ENCODE data around the gene OTOG. TPM values are rescaled to one million over a fixed set of nuclear protein-coding genes. Genes with fewer than 3 reads are reported as not detected.

OTOG gene
- total RNA-seq, 3 donors from 2014 or later, result not detected

- Mint-ChIP-seq H3K4me3 (no peak overlapping the region), H3K36me3 (ENCODE audit: insufficient read depth) (no peaks in the 10 kb centered on the region), H3K4me1 (ENCODE audit: low read depth) (peaks cover 5% of the 10 kb centered on the region), H3K27me3 (ENCODE audit: low read depth) (peaks cover 30% of the 10 kb centered on the region), H3K9me3 (no peaks in the 10 kb centered on the region)
- ATAC-seq (no peak), DNase-seq (no peak)
These were observed 4.8 kb upstream of the OTOG start for GRCh38 chr11:17542249-17542648.

- no peak for DNase-seq
- H3K9me3 Mint-ChIP-seq, result no peaks in the 10 kb centered on the region
- peaks cover 35% of the 10 kb centered on the region for H3K27me3 Mint-ChIP-seq (ENCODE audit: low read depth)
- H3K36me3 Mint-ChIP-seq (ENCODE audit: insufficient read depth), result no peaks in the 10 kb centered on the region
- H3K4me1 Mint-ChIP-seq (ENCODE audit: low read depth), result peaks cover 5% of the 10 kb centered on the region
- no peak for ATAC-seq
- H3K4me3 Mint-ChIP-seq, result no peak overlapping the region
These were observed 4.0 kb upstream of the OTOG start for GRCh38 chr11:17543041-17543440.

- DNase-seq, result no peak
- peaks cover 39% of the 10 kb centered on the region for H3K27me3 Mint-ChIP-seq (ENCODE audit: low read depth)
- H3K4me1 Mint-ChIP-seq (ENCODE audit: low read depth), result peaks cover 5% of the 10 kb centered on the region
- no peak overlapping the region for H3K4me3 Mint-ChIP-seq
- H3K9me3 Mint-ChIP-seq, result no peaks in the 10 kb centered on the region
- no peaks in the 10 kb centered on the region for H3K36me3 Mint-ChIP-seq (ENCODE audit: insufficient read depth)
- ATAC-seq, result no peak
These were observed 3.4 kb upstream of the OTOG start for GRCh38 chr11:17543574-17544180.

GRCh38 chr11:17544181-17544622 is 2.9 kb upstream of the OTOG start, which contains the start of gene USH1C:
Gene USH1C (minus strand): TSS chr11:17544416. CDS start chr11:17544307, 109 bp downstream.
- peaks cover 5% of the 10 kb centered on the region for H3K4me1 Mint-ChIP-seq (ENCODE audit: low read depth)
- DNase-seq (no peak), ATAC-seq (peak; percentile 65 to 78)
- H3K27me3 Mint-ChIP-seq (ENCODE audit: low read depth), result peaks cover 42% of the 10 kb centered on the region
- no peaks in the 10 kb centered on the region for H3K9me3 Mint-ChIP-seq
- no peak within 1 kb of the TSS for H3K4me3 Mint-ChIP-seq
- H3K36me3 Mint-ChIP-seq (ENCODE audit: insufficient read depth), result no peaks in the 10 kb centered on the region

GRCh38 chr11:17546240-17546639 is 819 bp upstream of the OTOG start:
- H3K9me3 Mint-ChIP-seq, result no peaks in the 10 kb centered on the region
- no peak for ATAC-seq
- no peak overlapping the region for H3K4me3 Mint-ChIP-seq
- no peak for DNase-seq
- H3K36me3 Mint-ChIP-seq (ENCODE audit: insufficient read depth), result no peaks in the 10 kb centered on the region
- H3K27me3 Mint-ChIP-seq (ENCODE audit: low read depth), result peaks cover 47% of the 10 kb centered on the region
- peaks cover 5% of the 10 kb centered on the region for H3K4me1 Mint-ChIP-seq (ENCODE audit: low read depth)

- Mint-ChIP-seq H3K9me3 (no peaks in the 10 kb centered on the region), H3K4me1 (ENCODE audit: low read depth) (peaks cover 5% of the 10 kb centered on the region)
These were observed 873 bp downstream of the OTOG start for GRCh38 chr11:17547932-17548331.

GRCh38 chr11:17548444-17548843 is 1.4 kb downstream of the OTOG start:
- H3K4me3 Mint-ChIP-seq, result no peak overlapping the region
- no peaks in the 10 kb centered on the region for H3K9me3 Mint-ChIP-seq
- peaks cover 46% of the 10 kb centered on the region for H3K27me3 Mint-ChIP-seq (ENCODE audit: low read depth)
- H3K36me3 Mint-ChIP-seq (ENCODE audit: insufficient read depth), result no peaks in the 10 kb centered on the region
- H3K4me1 Mint-ChIP-seq (ENCODE audit: low read depth), result peaks cover 5% of the 10 kb centered on the region
- DNase-seq (no peak), ATAC-seq (no peak)

More at GRCh38 chr11:17547932-17548331, 873 bp downstream of the OTOG start:
- DNase-seq (no peak), ATAC-seq (no peak)
- Mint-ChIP-seq H3K4me3 (no peak overlapping the region), H3K36me3 (ENCODE audit: insufficient read depth) (no peaks in the 10 kb centered on the region), H3K27me3 (ENCODE audit: low read depth) (peaks cover 47% of the 10 kb centered on the region)

- Mint-ChIP-seq H3K4me1 (ENCODE audit: low read depth) (peaks cover 1% of the 10 kb centered on the region), H3K4me3 (no peak overlapping the region), H3K9me3 (no peaks in the 10 kb centered on the region), H3K27me3 (ENCODE audit: low read depth) (peaks cover 30% of the 10 kb centered on the region), H3K36me3 (ENCODE audit: insufficient read depth) (no peaks in the 10 kb centered on the region)
- DNase-seq (no peak), ATAC-seq (no peak)
These were observed 3.6 kb downstream of the OTOG start for GRCh38 chr11:17550450-17551346.

GRCh38 chr11:17551347-17552040 is 4.4 kb downstream of the OTOG start:
- no peak overlapping the region for H3K4me3 Mint-ChIP-seq
- no peaks in the 10 kb centered on the region for H3K36me3 Mint-ChIP-seq (ENCODE audit: insufficient read depth)
- no peak for ATAC-seq
- peaks cover 1% of the 10 kb centered on the region for H3K4me1 Mint-ChIP-seq (ENCODE audit: low read depth)
- peaks cover 24% of the 10 kb centered on the region for H3K27me3 Mint-ChIP-seq (ENCODE audit: low read depth)
- H3K9me3 Mint-ChIP-seq, result no peaks in the 10 kb centered on the region
- DNase-seq, result no peak

- H3K27me3 Mint-ChIP-seq (ENCODE audit: low read depth), result peaks cover 19% of the 10 kb centered on the region
- ATAC-seq, result peak in 1 of 2 donors; percentile 17
- no peaks in the 10 kb centered on the region for H3K36me3 Mint-ChIP-seq (ENCODE audit: insufficient read depth)
- no peak for DNase-seq
- H3K4me1 Mint-ChIP-seq (ENCODE audit: low read depth), result peaks cover 1% of the 10 kb centered on the region
- no peaks in the 10 kb centered on the region for H3K9me3 Mint-ChIP-seq
- no peak overlapping the region for H3K4me3 Mint-ChIP-seq
These were observed 4.9 kb downstream of the OTOG start for GRCh38 chr11:17552041-17552355.

- H3K4me3 Mint-ChIP-seq, result no peak overlapping the region
- no peaks in the 10 kb centered on the region for H3K4me1 Mint-ChIP-seq (ENCODE audit: low read depth)
- DNase-seq (no peak), ATAC-seq (no peak)
- H3K36me3 Mint-ChIP-seq (ENCODE audit: insufficient read depth), result no peaks in the 10 kb centered on the region
- no peaks in the 10 kb centered on the region for H3K9me3 Mint-ChIP-seq
- H3K27me3 Mint-ChIP-seq (ENCODE audit: low read depth), result peaks cover 19% of the 10 kb centered on the region
These were observed 5.6 kb downstream of the OTOG start for GRCh38 chr11:17552392-17553248.

GRCh38 chr11:17553249-17553546 is 6.1 kb downstream of the OTOG start:
- no peaks in the 10 kb centered on the region for H3K4me1 Mint-ChIP-seq (ENCODE audit: low read depth)
- H3K36me3 Mint-ChIP-seq (ENCODE audit: insufficient read depth), result no peaks in the 10 kb centered on the region
- ATAC-seq (no peak), DNase-seq (no peak)
- peaks cover 18% of the 10 kb centered on the region for H3K27me3 Mint-ChIP-seq (ENCODE audit: low read depth)
- no peaks in the 10 kb centered on the region for H3K9me3 Mint-ChIP-seq
- H3K4me3 Mint-ChIP-seq, result no peak overlapping the region

- Mint-ChIP-seq H3K4me1 (ENCODE audit: low read depth) (no peaks in the 10 kb centered on the region), H3K36me3 (ENCODE audit: insufficient read depth) (no peaks in the 10 kb centered on the region), H3K9me3 (no peaks in the 10 kb centered on the region), H3K27me3 (ENCODE audit: low read depth) (peaks cover 12% of the 10 kb centered on the region), H3K4me3 (no peak overlapping the region)
- DNase-seq, result no peak
- ATAC-seq, result no peak
These were observed 7.4 kb downstream of the OTOG start for GRCh38 chr11:17554487-17554886.

- no peaks in the 10 kb centered on the region for H3K36me3 Mint-ChIP-seq (ENCODE audit: insufficient read depth)
- ATAC-seq (no peak), DNase-seq (no peak)
- no peaks in the 10 kb centered on the region for H3K9me3 Mint-ChIP-seq
- no peak overlapping the region for H3K4me3 Mint-ChIP-seq
- no peaks in the 10 kb centered on the region for H3K4me1 Mint-ChIP-seq (ENCODE audit: low read depth)
- H3K27me3 Mint-ChIP-seq (ENCODE audit: low read depth), result peaks cover 17% of the 10 kb centered on the region
These were observed 9.9 kb downstream of the OTOG start for GRCh38 chr11:17556999-17557398.

Data from activated T-cell treated with anti-CD3 and anti-CD28 coated beads, Interleukin-2, amount 50 U/mL, for 4 hours (primary cell).